Esophagus muscularis mucosa (tissue), 4 donors: Measurements from ENCODE around the gene BCAR1. TPM values are rescaled to one million over a fixed set of nuclear protein-coding genes. Genes with fewer than 3 reads are reported as not detected.
"Not testable (repeated sequence)": the region's sequence is repeated elsewhere in the genome, so short reads cannot be mapped to it uniquely, and the experiment has no call there.

Source experiments
- DNase-seq: peaks from one replicate; pipeline ENCODE4 v3.0.0-alpha.2; 2017; ENCODE audit errors: extremely low spot score
- H3K27ac ChIP-seq, 4 donors: fragments of 200-600 bp; sonication (generic); replicated peaks in 1 of 4; 1 replicate in 3 of 4; 2 replicates in 1 of 4; pipeline ENCODE4 v1.5.1; 2016 to 2019; ENCODE audit warnings: mild to moderate bottlenecking in 1 of 4
- H3K27me3 ChIP-seq, 4 donors: fragments of 200-600 bp; sonication (generic); one replicate each; pipeline versions ENCODE4 v1.5.1 to v1.6.0; 2016 to 2019
- H3K36me3 ChIP-seq, 4 donors: fragments of 200-600 bp; sonication (generic); one replicate each; pipeline ENCODE4 v1.5.1; 2016 to 2019
- H3K4me1 ChIP-seq, 4 donors: fragments of 200-600 bp; sonication (generic); one replicate each; pipeline ENCODE4 v1.5.1; 2016 to 2019
- H3K4me3 ChIP-seq, 4 donors: fragments of 200-600 bp; sonication (generic); 1 replicate in 2 of 4; 2 replicates in 2 of 4; pipeline ENCODE4 v1.5.1; 2016 to 2019; ENCODE audit warnings: mild to moderate bottlenecking in 4 of 4, moderate library complexity in 1 of 4
- H3K9me3 ChIP-seq, 4 donors: fragments of 200-600 bp; sonication (generic); 1 replicate in 3 of 4; 2 replicates in 1 of 4; pipeline ENCODE4 v1.5.1; 2016 to 2019
- EP300 ChIP-seq: sonication (generic); formaldehyde crosslinking; IDR thresholded peaks from one replicate; pipeline ENCODE4 v1.6.1; 2017; ENCODE audit warnings: antibody characterized with exemption
- POLR2A ChIP-seq: fragments of 450-650 bp; IDR thresholded peaks from one replicate; pipeline ENCODE4 v1.6.1; 2017; ENCODE audit warnings: antibody characterized with exemption, moderate library complexity, mild to moderate bottlenecking, low read depth
- POLR2AphosphoS5 ChIP-seq, 2 donors: sonication (generic); formaldehyde crosslinking; IDR thresholded peaks; one replicate each; pipeline ENCODE4 v1.6.1; 2017; ENCODE audit warnings: antibody characterized with exemption in 2 of 2
- WGBS: methylation state at CpG from one replicate; pipeline ENCODE4 v1.1.5; 2018; 5-methylcytosine and 5-hydroxymethylcytosine counted together
- intact Hi-C: fragments of 100-400 bp; cut with DNase I; formaldehyde crosslinking; loops from one replicate; pipeline ENCODE4 v1.15.1; 2023
- total RNA-seq, 4 donors: library from RNA; depleted of rRNA; stranded (reverse); fragments of >200 nt; gene quantifications; one replicate each; pipeline versions ENCODE4 v1.1.0 to v1.2.1, GENCODE V29; 2016
- TF ChIP-seq, protein P1 (sequence below), 3 experiments: fragments of 200-600 bp in 2 of 3; fragments of 450-650 bp in 1 of 3; sonication (generic) in 2 of 3; IDR thresholded peaks; one replicate each; pipeline ENCODE4 v1.5.1; 2017 to 2019; ENCODE audit warnings: antibody characterized with exemption in 3 of 3, mild to moderate bottlenecking in 2 of 3, moderate library complexity in 1 of 3

BCAR1 gene
- total RNA-seq, 4 donors from 2014 or later = 31.6 to 67.1 (median 54.8) TPM

DNA sequence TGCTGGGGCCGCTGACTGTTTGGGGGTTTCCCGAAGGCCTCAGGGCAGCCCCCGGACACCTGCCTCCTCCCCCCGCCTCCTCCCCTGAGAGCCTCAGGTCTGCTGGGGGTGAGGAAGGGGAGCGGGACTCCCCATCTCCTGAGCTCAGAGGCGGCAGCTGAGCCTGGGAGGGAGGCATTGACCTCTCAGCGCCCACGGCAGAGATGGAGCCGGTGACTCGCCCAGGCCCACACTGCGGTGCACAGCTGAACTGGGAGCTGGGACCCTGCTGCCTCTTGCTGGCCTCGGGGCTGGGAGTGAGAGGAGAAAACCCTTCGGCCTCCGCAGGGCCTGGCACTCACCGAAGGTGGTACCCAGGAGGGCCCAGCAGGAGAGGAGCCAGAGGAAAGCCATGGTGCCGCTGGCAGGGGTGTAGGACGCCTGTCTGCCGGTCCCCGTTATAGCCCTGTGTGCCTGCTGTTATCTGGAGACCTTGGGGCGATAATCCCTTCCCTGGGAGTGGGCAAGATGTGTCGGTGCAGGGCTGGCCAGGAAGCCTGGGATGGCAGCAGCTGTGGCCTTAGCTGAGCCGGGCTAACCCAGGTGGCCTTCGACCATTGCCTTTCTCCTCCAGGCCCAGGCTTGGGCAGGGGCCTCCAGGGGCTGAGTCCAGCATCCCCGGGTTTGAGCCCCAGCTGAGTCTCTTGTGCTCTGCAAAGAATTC is 44.5 kb downstream of the BCAR1 start, which contains the start of gene CTRB2:
Gene CTRB2, minus strand, starts transcription at position 413 of the 703 bp plus-strand sequence. Its CDS starts 20 bp downstream, at position 393.
- no peak for DNase-seq
- WGBS = 86% methylated on average over 12 of the region's 24 CpGs
- Histone ChIP-seq H3K36me3 (no peaks in the 10 kb centered on the region), H3K27me3 (peaks cover 0 to 14% (median 2%) of the 10 kb centered on the region in 4 donors), H3K27ac (no peak within 1 kb of the TSS), H3K9me3 (no peaks in the 10 kb centered on the region), H3K4me1 (no peaks in the 10 kb centered on the region), H3K4me3 (no peak within 1 kb of the TSS)
- TF ChIP-seq POLR2A = no peak
- no peak for TF ChIP-seq POLR2AphosphoS5 (IDR thresholded peaks at IDR 0.05)
- TF ChIP-seq, protein P1, sequence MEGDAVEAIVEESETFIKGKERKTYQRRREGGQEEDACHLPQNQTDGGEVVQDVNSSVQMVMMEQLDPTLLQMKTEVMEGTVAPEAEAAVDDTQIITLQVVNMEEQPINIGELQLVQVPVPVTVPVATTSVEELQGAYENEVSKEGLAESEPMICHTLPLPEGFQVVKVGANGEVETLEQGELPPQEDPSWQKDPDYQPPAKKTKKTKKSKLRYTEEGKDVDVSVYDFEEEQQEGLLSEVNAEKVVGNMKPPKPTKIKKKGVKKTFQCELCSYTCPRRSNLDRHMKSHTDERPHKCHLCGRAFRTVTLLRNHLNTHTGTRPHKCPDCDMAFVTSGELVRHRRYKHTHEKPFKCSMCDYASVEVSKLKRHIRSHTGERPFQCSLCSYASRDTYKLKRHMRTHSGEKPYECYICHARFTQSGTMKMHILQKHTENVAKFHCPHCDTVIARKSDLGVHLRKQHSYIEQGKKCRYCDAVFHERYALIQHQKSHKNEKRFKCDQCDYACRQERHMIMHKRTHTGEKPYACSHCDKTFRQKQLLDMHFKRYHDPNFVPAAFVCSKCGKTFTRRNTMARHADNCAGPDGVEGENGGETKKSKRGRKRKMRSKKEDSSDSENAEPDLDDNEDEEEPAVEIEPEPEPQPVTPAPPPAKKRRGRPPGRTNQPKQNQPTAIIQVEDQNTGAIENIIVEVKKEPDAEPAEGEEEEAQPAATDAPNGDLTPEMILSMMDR (IDR thresholded peaks at IDR 0.05) = no peak
- no peak for TF ChIP-seq EP300
- intact Hi-C loops = no loop called here

DNA sequence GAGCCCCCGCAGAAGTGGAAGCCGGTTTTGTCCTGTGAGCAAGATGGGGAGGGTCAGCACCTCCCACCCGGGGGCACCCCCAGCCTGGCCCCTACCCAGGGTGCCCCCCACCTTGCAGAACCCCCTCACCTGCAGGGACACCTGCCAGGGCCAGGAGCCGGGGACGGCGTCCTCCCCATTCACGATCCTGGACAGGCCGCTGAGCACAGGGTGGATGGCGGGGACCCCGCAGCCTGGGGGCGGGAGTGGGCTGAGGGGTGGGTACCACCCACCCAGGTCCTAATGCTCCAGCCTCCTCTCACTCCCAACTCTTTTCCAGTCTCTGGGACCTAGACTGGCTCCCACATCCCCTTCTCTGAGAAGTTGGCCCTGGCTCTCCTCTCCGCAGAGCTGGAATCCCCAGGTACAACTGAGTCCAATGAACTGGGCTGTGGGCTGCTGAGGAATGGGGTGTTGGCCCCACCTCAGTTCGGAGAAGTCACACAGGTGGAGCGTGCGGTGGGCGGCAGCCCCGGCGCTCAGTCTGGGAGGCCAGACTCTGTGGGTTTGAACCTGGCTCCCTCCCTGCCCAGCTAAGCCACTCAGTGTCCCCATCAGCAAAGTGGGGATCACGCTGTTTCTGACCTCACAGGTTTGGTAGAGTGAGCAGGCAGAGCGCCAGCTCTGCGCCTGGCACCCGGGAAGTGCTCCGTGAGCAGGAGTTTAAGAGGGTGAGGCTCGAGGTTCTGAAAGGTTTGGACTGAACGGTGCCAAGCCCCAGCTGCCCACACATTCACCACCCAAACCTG is 45.3 kb downstream of the BCAR1 start:
- H3K27ac ChIP-seq, H3K9me3 ChIP-seq, H3K4me3 ChIP-seq, H3K4me1 ChIP-seq, H3K36me3 ChIP-seq, intact Hi-C loops, DNase-seq: not testable (repeated sequence)
- no CpG with 5 or more reads among the region's 25 CpGs for WGBS
- peaks cover 0 to 14% (median 2%) of the 10 kb centered on the region in 4 donors for H3K27me3 ChIP-seq

DNA sequence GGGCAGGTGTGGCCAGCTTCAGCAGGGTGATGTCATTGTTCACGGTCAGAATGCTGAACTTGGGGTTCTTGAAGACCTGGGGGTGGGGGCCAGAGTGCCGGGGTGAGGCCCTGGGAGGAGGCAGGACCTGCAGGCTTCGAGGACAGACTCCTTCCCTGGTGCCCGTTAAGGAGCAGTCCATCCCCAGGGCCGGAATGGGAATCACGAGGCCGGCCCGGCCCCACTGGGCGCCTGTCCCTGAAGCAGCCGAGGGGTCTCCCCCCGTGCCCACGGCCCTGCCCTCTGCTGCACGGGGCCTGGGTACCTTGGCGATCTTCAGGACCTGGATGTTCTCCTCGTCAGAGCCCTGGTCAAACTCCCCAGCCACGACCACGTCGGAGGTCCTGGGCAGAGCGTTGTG is 46.0 kb downstream of the BCAR1 start:
- H3K4me3 ChIP-seq, H3K36me3 ChIP-seq, H3K27ac ChIP-seq, intact Hi-C loops, H3K9me3 ChIP-seq, DNase-seq: not testable (repeated sequence)
- H3K4me1 ChIP-seq = peaks cover 7 to 10% (median 8%) of the 10 kb centered on the region in 4 donors
- no CpG with 5 or more reads among the region's 19 CpGs for WGBS
- H3K27me3 ChIP-seq = peaks cover 0 to 14% (median 2%) of the 10 kb centered on the region in 4 donors

DNA sequence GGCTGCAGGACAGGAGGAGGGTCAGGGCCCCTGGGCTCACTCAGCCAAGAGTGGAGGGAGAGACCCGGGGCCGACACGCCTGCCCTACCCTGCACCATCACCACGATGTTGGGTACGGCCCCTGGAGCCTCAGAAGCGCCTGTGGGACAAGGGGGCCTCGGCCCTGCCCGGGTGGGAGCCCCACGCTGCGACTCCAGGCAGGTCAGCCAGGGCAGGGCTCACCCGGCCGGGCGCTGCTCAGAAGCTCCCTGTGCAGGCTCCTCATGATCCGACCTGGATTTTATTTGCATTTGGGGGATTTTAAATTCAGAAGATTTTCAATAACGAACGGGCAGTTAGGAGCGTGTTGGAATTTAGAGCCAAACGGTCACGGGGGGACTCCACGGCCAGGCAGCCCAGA is 46.5 kb downstream of the BCAR1 start:
- H3K27ac ChIP-seq, H3K36me3 ChIP-seq, H3K4me3 ChIP-seq, intact Hi-C loops, DNase-seq, H3K9me3 ChIP-seq: not testable (repeated sequence)
- Histone ChIP-seq H3K4me1 (peaks cover 10 to 15% (median 10%) of the 10 kb centered on the region in 4 donors), H3K27me3 (peaks cover 0 to 14% (median 2%) of the 10 kb centered on the region in 4 donors)
- no CpG with 5 or more reads among the region's 20 CpGs for WGBS

DNA sequence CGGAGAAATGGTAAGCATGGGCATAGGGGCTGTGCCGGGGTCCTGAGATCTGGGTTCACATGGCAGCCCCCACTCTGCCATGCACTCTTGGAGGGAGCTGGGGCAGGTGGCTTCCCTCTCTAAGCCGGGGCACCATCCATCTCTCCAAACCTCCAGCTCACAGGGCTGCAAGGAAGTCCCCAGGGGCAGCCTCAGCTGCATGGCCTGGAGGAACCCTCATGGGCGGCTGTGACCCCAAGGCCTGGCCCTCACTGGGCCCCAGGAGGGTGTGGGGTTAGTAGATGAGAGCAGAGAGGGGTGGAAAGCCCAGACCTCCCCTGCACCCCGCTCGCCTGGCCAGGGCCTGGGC is 47.0 kb downstream of the BCAR1 start:
- TF ChIP-seq POLR2A = no peak
- TF ChIP-seq EP300 = no peak
- TF ChIP-seq, protein P1 (IDR thresholded peaks at IDR 0.05) = no peak
- TF ChIP-seq POLR2AphosphoS5 (IDR thresholded peaks at IDR 0.05) = no peak
- intact Hi-C loops = no loop called here
- 89% methylated on average over 6 of the region's 6 CpGs for WGBS
- peaks cover 0 to 14% (median 2%) of the 10 kb centered on the region in 4 donors for H3K27me3 ChIP-seq
- no peaks in the 10 kb centered on the region for H3K36me3 ChIP-seq
- H3K27ac ChIP-seq = no peak overlapping the region
- peaks cover 14 to 21% (median 15%) of the 10 kb centered on the region in 4 donors for H3K4me1 ChIP-seq
- H3K4me3 ChIP-seq = no peak overlapping the region
- DNase-seq = no peak
- H3K9me3 ChIP-seq = no peaks in the 10 kb centered on the region

DNA sequence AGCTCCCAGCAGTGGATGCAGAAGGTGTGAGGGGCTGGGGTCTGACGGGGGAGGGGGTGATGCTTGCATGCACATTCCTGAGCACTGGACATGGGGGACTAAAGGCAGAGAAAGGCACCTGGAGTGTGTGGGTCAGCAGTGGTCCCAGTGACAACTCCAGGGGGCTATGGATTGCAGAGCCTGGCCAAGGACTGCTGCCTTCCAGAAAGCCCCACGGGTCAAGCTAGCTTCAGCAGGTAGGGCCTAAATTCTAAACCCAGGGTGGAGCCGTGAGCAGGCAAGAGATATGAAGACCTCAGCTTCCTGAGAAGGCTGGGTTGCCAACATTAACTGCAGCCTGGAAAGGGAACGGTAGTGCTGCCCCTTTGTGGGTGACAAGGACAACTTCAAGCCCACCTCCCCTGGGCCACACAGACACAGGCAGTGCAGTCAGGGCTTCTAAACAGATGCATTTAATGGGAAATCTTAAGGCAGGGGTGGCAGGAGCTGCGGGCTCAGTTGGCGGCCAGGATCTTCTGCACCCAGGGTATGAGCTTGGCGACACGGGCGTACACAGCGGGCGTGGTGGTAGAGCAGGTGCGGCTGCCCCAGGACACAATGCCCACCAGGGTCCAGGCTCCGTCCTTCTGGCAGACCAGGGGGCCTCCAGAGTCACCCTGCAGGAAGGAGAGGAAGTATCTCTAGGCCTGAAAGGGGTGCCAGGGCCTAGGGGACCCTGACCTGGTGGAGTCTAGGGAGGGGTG is 47.6 kb downstream of the BCAR1 start:
- Histone ChIP-seq H3K27ac (no peak overlapping the region), H3K27me3 (peaks cover 0 to 14% (median 2%) of the 10 kb centered on the region in 4 donors), H3K9me3 (no peaks in the 10 kb centered on the region), H3K4me1 (peaks cover 14 to 24% (median 17%) of the 10 kb centered on the region in 4 donors), H3K4me3 (no peak overlapping the region), H3K36me3 (no peaks in the 10 kb centered on the region)
- DNase-seq = no peak
- 83% methylated on average over 12 of the region's 13 CpGs for WGBS
- intact Hi-C loops = no loop called here
- TF ChIP-seq, protein P1 (IDR thresholded peaks at IDR 0.05) = no peak
- TF ChIP-seq EP300 (no peak), POLR2A (no peak), POLR2AphosphoS5 (IDR thresholded peaks at IDR 0.05) (no peak)
